Activated T-helper 2 cell treated with anti-CD3 and anti-CD28 coated beads, Interferon-gamma antibody, Interleukin-2, Interleukin-4, amounts not matched to agents 10 μg/mL and 5 μg/mL and 100 μg/mL, durations not matched to agents 14 hours and 24 hours and 36 hours (primary cell): ENCODE results near the gene KRTAP10-6. TPM values are rescaled to one million over a fixed set of nuclear protein-coding genes. Genes with fewer than 3 reads are reported as not detected.
"Not testable (repeated sequence)": the region's sequence is repeated elsewhere in the genome, so short reads cannot be mapped to it uniquely, and the experiment has no call there.

ENCODE experiments used
- DNase-seq: peaks from one replicate; pipeline ENCODE4 v3.0.0; 2021; ENCODE audit warnings: low spot score
- H3K27ac Mint-ChIP-seq: one replicate; pipeline ENCODE4 v1.8.0; 2021; ENCODE audit warnings: mixed read lengths
- H3K27me3 Mint-ChIP-seq: one replicate; pipeline ENCODE4 v1.8.0; 2021; ENCODE audit warnings: low read depth, mixed read lengths
- H3K36me3 Mint-ChIP-seq: one replicate; pipeline ENCODE4 v1.8.0; 2021; ENCODE audit warnings: low read depth, mixed read lengths
- H3K4me1 Mint-ChIP-seq: one replicate; pipeline ENCODE4 v1.8.0; 2021; ENCODE audit warnings: low read depth, mixed read lengths
- H3K4me3 Mint-ChIP-seq: one replicate; pipeline ENCODE4 v1.8.0; 2021; ENCODE audit warnings: low read depth, mild to moderate bottlenecking, moderate library complexity, mixed read lengths
- H3K9me3 Mint-ChIP-seq: one replicate; pipeline ENCODE4 v1.8.0; 2021; ENCODE audit warnings: mixed read lengths
- intact Hi-C: fragments of 100-400 bp; cut with micrococcal nuclease; formaldehyde crosslinking; loops from one replicate; pipeline ENCODE4 v1.15.1; 2023
- total RNA-seq: library from RNA; stranded (reverse); gene quantifications from 2 replicates; pipeline ENCODE4 v1.2.3, GENCODE V29; 2022

The KRTAP10-6 gene
- total RNA-seq, 1 donor from 2014 or later = not detected

DNA sequence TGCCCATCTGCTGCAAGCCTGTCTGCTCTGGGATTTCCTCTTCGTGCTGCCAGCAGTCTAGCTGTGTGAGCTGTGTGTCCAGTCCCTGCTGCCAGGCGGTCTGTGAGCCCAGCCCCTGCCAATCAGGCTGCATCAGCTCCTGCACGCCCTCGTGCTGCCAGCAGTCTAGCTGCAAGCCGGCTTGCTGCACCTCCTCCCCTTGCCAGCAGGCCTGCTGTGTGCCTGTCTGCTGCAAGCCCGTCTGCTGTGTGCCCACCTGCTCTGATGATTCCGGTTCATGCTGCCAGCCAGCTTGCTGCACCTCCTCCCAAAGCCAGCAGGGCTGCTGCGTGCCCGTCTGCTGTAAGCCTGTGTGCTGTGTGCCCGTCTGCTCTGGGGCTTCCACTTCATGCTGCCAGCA, 8.8 kb upstream of the KRTAP10-6 start:
- H3K4me3 Mint-ChIP-seq, H3K27ac Mint-ChIP-seq, intact Hi-C loops, H3K36me3 Mint-ChIP-seq, H3K9me3 Mint-ChIP-seq, H3K4me1 Mint-ChIP-seq, DNase-seq: not testable (repeated sequence)
- peaks cover 11% of the 10 kb centered on the region for H3K27me3 Mint-ChIP-seq

DNA sequence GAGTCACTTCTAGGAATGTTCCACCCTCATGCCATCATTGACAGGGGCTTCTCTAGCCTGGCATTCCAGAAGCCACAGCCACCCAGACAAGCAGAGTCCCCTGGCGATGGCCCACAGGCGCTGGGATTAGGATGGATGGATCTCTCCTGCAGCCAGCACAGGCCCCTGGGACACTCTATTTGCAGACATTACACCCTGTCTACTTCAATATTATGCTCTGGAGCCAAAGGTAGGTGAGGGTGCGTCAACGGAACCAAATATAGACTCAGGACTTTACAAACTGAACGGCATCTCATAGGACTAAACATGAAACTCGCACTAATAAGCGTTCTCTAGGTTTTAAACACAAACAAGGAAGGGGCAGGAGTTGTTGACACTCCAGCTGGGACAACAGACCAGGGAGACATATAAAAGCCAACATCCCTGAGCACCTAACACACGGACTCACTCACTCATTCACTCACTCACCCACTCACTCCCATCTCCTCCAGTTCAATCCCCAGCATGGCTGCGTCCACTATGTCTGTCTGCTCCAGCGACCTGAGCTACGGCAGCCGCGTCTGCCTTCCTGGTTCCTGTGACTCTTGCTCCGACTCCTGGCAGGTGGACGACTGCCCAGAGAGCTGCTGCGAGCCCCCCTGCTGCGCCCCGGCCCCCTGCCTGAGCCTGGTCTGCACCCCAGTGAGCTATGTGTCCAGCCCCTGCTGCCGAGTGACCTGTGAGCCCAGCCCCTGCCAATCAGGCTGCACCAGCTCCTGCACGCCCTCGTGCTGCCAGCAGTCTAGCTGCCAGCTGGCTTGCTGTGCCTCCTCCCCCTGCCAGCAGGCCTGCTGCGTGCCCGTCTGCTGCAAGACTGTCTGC, 8.0 kb upstream of the KRTAP10-6 start, which contains the start of gene KRTAP10-7:
TSS of gene KRTAP10-7 (plus strand) at position 480 of the 861 bp plus-strand sequence. CDS start at position 505, 25 bp downstream.
- DNase-seq, intact Hi-C loops, H3K9me3 Mint-ChIP-seq, H3K27me3 Mint-ChIP-seq, H3K4me3 Mint-ChIP-seq, H3K4me1 Mint-ChIP-seq, H3K36me3 Mint-ChIP-seq, H3K27ac Mint-ChIP-seq: not testable (repeated sequence)

DNA sequence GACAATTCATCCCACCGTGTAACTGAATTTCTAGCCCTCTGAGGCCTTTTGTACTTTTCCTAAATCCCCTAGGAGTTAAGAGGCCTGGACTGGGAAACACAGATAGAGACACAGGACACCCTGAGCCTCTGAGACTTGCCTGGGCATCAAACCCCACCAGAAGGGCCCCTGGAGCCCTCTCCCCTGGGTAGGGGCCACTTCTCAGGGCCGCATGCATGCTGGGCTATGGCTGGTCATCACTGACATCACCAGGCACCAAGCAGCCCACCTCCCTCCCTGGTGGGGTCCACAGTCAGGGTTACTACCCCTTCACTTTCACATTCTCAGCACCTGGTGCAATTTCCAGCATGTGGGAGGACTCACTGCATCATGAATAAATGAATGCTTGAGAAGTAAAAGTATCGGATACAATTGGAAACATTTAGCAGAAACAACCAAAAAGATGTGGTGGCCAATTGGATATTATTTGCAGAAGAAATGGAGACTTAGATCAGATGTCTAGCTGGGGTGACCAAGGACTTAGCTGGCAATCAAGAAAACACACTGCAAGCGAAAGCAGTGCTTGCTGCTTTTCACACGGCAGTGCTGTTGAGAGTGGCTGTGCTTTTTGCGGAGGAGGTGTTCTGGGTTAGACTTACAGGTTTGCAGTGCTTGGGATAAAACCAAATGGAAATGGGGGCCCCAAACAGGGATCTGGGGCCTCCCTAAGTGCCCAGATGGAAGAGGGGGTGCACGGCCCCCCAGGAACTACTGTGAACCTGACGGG, 7.1 kb upstream of the KRTAP10-6 start:
- H3K36me3 Mint-ChIP-seq = no peaks in the 10 kb centered on the region
- H3K27me3 Mint-ChIP-seq = peaks cover 2% of the 10 kb centered on the region
- no peaks in the 10 kb centered on the region for H3K9me3 Mint-ChIP-seq
- no peak overlapping the region for H3K27ac Mint-ChIP-seq
- intact Hi-C loops = no loop called here
- DNase-seq = no peak
- no peaks in the 10 kb centered on the region for H3K4me1 Mint-ChIP-seq
- no peak overlapping the region for H3K4me3 Mint-ChIP-seq

DNA sequence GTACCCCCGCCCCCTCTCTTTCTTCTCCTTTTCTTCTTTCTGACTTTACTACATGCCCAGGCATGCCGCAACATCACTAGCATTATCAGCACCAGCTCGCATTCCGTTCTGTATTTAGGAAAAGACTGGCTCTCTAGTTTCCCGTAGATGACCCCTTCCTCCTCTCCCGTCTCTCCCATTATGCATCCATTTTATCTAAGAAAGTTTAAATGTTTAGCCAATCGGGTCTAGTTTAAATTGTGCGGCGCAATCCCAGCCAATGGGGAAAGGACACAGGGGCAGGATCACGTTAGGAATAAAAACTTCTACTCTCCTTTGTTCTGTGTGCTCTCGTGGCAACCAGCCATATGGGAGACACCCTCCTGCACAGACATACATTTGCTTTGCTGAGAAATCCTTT, 5.8 kb upstream of the KRTAP10-6 start:
- Mint-ChIP-seq H3K36me3 (no peaks in the 10 kb centered on the region), H3K4me3 (no peak overlapping the region), H3K4me1 (no peaks in the 10 kb centered on the region), H3K9me3 (no peaks in the 10 kb centered on the region), H3K27me3 (peaks cover 2% of the 10 kb centered on the region), H3K27ac (no peak overlapping the region)
- no peak for DNase-seq
- intact Hi-C loops = no loop called here

DNA sequence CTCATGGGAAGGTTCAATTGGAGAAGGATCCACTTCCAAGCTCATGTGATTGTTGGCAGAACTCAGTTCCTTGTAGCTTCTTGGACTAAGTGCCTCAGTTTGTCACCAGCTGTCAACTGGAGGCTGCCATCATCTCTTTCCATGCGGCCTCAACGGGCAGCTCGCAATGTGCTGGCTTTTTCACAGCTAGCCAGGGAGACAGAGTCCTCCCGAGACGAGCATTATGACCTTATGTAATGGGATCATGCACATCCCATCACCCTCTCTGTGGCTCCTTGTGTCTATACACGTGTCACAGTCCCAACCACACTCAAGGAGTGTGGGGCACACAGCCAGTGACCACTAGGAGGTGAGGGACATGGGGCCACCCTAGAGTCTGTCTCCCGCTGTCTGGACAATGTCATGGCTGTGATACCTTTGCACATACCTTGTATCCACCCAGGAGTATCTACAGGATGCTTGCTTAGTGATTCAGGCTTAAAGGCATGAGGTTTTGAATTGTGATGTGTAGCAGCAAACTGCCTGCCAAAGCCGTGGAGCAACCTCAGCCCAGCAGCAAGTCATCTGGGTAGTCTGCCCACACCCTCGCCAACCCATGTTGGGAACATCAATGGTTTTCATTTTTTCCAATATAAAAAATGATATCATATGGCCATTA, 3.9 kb upstream of the KRTAP10-6 start:
- Mint-ChIP-seq H3K4me3 (no peak overlapping the region), H3K27me3 (peaks cover 2% of the 10 kb centered on the region), H3K4me1 (no peaks in the 10 kb centered on the region), H3K9me3 (no peaks in the 10 kb centered on the region), H3K27ac (no peak overlapping the region), H3K36me3 (no peaks in the 10 kb centered on the region)
- intact Hi-C loops = no loop called here
- DNase-seq = no peak

DNA sequence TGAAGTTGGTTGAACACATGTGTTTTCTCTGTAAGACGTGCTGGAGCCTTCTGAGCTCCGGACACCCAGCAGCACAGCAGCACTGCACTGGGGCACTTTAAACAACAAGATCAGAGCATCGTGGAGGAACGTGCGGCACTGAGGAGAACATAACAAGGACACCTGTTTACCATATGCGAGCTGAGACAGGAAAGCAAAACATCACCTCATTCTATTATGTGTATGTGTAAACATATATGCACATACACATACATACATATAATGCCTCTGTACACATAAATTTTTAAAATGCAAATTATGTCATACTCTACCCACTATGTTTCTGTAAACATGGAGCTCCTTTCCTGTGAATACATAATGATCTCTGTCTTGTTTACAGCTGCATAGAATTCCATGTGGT, 3.2 kb upstream of the KRTAP10-6 start:
- peaks cover 2% of the 10 kb centered on the region for H3K27me3 Mint-ChIP-seq
- no peak overlapping the region for H3K27ac Mint-ChIP-seq
- H3K9me3 Mint-ChIP-seq = no peaks in the 10 kb centered on the region
- no peak overlapping the region for H3K4me3 Mint-ChIP-seq
- intact Hi-C loops = no loop called here
- no peaks in the 10 kb centered on the region for H3K4me1 Mint-ChIP-seq
- no peak for DNase-seq
- H3K36me3 Mint-ChIP-seq = no peaks in the 10 kb centered on the region

DNA sequence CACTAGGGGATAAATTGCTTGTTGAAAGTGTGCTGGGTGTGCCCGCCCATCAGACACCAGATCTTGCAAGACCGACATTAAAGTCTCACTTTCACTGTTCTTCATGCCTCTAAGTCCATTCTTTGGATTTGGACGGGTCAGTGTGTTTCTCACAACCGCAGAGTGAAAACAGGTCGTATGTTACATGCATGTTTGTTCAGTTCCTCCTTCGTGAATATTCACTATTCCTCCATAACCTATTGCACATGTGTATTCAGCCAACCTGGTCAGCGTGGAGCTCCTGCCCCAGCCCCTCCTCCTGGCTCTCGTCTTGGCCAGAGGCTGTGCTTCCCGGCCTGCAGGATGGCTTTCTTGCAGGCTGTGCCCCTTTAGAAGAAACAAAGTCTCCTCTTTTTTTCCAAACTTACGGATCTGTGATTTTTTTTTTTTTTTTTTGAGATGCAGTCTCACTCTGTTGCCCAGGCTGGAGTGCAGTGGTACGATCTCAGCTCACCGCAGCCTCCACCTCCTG, 2.2 kb upstream of the KRTAP10-6 start:
- H3K27ac Mint-ChIP-seq = no peak overlapping the region
- no peaks in the 10 kb centered on the region for H3K4me1 Mint-ChIP-seq
- H3K9me3 Mint-ChIP-seq = no peaks in the 10 kb centered on the region
- no peak for DNase-seq
- H3K27me3 Mint-ChIP-seq = peaks cover 2% of the 10 kb centered on the region
- H3K4me3 Mint-ChIP-seq = no peak overlapping the region
- H3K36me3 Mint-ChIP-seq = no peaks in the 10 kb centered on the region
- intact Hi-C loops = no loop called here

DNA sequence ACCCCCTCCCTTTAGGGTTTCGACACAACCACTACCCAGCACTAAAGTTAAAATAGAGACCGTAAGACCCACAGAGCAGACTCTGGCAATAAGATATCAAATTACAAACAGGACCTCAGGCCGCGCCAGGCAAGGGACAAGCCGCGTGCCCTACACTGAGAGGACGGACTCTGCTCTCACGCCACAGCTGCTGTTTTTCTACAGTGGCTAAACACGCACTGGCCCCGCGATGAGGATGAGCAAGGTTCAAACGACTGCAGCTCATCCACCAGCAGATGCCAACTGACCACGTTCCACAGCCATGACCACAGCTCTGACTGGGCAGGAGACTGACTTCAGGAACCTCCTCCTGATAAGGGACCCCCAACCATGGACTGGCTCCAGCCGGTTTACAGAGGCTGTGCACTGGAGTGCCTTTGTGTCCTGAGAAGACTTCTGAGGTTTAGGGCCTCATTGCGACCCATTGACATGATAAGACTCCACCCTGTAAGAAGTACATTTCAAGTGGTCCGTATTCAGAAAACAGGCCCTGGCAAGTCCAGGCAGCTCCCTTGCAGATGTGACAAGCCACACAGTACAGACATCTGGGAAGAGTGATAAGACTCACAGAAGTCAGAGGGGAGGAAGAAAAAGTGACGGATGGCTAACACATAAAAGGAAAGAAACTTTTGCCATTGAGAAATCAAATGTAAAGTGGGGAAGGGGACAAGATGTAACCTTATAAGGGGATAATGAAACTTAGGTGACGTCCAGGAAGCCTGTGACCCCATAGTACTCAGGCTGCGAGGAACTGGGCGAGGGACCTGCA, 1.5 kb upstream of the KRTAP10-6 start:
- H3K4me3 Mint-ChIP-seq = no peak overlapping the region
- intact Hi-C loops = no loop called here
- DNase-seq = no peak
- no peaks in the 10 kb centered on the region for H3K4me1 Mint-ChIP-seq
- no peak overlapping the region for H3K27ac Mint-ChIP-seq
- H3K36me3 Mint-ChIP-seq = no peaks in the 10 kb centered on the region
- no peaks in the 10 kb centered on the region for H3K9me3 Mint-ChIP-seq
- H3K27me3 Mint-ChIP-seq = peaks cover 2% of the 10 kb centered on the region

DNA sequence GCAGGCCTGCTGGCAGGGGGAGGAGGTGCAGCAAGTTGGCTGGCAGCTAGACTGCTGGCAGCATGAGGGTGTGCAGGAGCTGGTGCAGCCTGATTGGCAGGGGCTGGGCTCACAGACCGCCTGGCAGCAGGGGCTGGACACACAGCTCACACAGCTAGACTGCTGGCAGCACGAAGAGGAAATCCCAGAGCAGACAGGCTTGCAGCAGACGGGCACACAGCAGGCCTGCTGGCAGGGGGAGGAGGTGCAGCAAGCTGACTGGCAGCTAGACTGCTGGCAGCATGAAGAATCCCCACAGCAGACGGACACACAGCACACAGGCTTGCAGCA, 539 bp downstream of the KRTAP10-6 start:
- intact Hi-C loops, H3K36me3 Mint-ChIP-seq, H3K9me3 Mint-ChIP-seq, H3K27ac Mint-ChIP-seq, H3K4me1 Mint-ChIP-seq, H3K4me3 Mint-ChIP-seq, H3K27me3 Mint-ChIP-seq, DNase-seq: not testable (repeated sequence)

DNA sequence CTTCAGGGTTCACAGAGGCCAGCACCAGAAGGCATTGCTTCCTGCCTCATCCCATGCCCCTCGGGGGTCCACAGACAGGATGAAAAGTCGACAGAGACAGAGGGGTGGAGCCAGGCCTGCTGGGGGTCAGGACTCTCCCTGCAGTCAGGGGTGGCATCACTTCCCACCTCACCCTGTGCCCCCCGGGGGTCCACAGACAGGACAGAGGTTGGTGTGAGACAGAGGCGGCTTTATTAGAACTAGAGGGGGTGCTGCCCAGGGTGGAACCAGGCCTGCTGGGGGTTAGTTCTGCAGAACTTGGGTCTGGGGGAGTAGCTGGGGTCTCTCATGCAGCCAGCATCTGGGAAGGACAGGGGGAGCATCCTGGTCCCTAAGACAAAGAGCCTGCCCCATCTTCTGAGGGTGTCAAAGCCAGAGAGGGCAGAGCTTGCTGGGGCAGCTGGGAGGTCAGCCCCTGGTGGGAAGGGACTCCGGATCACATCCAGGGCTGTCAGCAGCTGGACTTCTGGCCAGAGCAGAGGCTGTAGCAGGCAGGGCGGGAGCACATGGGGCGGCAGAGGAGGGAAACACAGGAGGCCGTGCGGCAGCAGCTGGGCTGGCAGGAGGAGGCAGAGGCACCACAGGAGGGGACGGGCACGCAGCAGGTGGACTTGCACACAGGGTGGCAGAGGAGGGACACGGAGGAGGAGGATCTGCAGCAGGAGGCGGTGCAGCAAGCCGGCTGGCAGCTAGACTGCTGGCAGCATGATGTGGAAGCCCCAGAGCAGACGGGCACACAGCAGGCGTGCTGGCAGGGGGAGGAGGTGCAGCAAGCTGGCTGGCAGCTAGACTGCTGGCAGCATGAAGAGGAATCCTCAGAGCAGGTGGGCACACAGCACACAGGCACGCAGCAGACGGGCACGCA, 1.2 kb downstream of the KRTAP10-6 start:
- intact Hi-C loops = not testable (repeated sequence)

DNA sequence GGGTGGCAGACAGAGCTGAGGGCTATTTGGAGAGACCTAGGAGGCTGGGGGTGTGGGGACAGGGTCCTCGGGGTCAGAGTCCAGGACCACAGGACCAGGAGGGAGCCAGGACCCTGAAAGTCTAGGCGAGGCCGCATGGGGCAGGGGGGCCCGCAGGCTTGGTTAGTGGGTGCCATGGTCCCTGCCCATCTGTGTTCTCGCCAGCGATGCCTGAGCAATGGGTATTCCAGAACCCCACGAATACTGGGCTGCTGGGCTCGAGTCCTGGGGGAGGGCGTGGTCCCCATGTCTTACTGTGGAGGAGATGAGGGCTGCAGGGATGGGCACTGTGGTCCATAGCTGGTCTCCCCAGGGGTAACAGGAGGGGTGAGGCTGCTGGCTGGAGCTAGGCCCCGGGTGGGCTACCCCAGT, 2.0 kb downstream of the KRTAP10-6 start:
- H3K27ac Mint-ChIP-seq = no peak overlapping the region
- H3K4me3 Mint-ChIP-seq = no peak overlapping the region
- H3K9me3 Mint-ChIP-seq = no peaks in the 10 kb centered on the region
- intact Hi-C loops = no loop called here
- DNase-seq = no peak
- H3K36me3 Mint-ChIP-seq = no peaks in the 10 kb centered on the region
- H3K27me3 Mint-ChIP-seq = peaks cover 14% of the 10 kb centered on the region
- no peaks in the 10 kb centered on the region for H3K4me1 Mint-ChIP-seq

More for the DNA sequence above, 1.2 kb downstream of the KRTAP10-6 start:
- DNase-seq, H3K4me1 Mint-ChIP-seq, H3K27ac Mint-ChIP-seq, H3K9me3 Mint-ChIP-seq, H3K4me3 Mint-ChIP-seq, H3K27me3 Mint-ChIP-seq, H3K36me3 Mint-ChIP-seq: not testable (repeated sequence)
